ENCODE results near the gene VSTM2B. TPM values are rescaled to one million over a fixed set of nuclear protein-coding genes. Genes with fewer than 3 reads are reported as not detected.

VSTM2B gene
- total RNA-seq, 2 experiments from 2014 or later: not detected

- Histone ChIP-seq H3K9me3 (ENCODE audit: low read length) (no peaks in the 10 kb centered on the region), H3K36me3 (ENCODE audit: insufficient read depth, low read length) (no peaks in the 10 kb centered on the region), H3K27ac (ENCODE audit: low read depth, low read length, poor library complexity, severe bottlenecking) (no peak overlapping the region), H3K4me1 (ENCODE audit: insufficient read depth, low read length, poor library complexity, severe bottlenecking) (no peaks in the 10 kb centered on the region), H4K20me1 (ENCODE audit: insufficient read depth, low read length) (no peaks in the 10 kb centered on the region), H2AFZ (ENCODE audit: low read length) (no peak overlapping the region), H3K4me3 (ENCODE audit: low read depth, low read length, poor library complexity, severe bottlenecking) (no peak overlapping the region), H3K4me2 (ENCODE audit: low read length) (no peak overlapping the region), H3K79me2 (ENCODE audit: insufficient read depth, low read depth, low read length) (no peaks in the 10 kb centered on the region), H3K9me2 (ENCODE audit: insufficient read depth, low read length) (no peaks in the 10 kb centered on the region)
- ChIA-PET CTCF (ENCODE audit: unreplicated experiment) (no interaction called here), POLR2A (interaction anchor here (0.9 kb wide), 1 partner anchor 9 kb away, joined by 3 read pairs; no protein-coding TSS in a partner anchor)
- no peak for DNase-seq (ENCODE audit: low spot score)
- intact Hi-C loops (cut with micrococcal nuclease; ENCODE audit: unreplicated experiment): no loop called here
- BruUV-seq (replicated peaks): no TSS peak
- no peak for TF ChIP-seq EZH2phosphoT487 (IDR thresholded peaks at IDR 0.05; ENCODE audit: borderline replicate concordance, low read depth, low read length)
These were observed 33.9 kb downstream of the VSTM2B start for GRCh38 chr19:29559743-29560142.

DNA sequence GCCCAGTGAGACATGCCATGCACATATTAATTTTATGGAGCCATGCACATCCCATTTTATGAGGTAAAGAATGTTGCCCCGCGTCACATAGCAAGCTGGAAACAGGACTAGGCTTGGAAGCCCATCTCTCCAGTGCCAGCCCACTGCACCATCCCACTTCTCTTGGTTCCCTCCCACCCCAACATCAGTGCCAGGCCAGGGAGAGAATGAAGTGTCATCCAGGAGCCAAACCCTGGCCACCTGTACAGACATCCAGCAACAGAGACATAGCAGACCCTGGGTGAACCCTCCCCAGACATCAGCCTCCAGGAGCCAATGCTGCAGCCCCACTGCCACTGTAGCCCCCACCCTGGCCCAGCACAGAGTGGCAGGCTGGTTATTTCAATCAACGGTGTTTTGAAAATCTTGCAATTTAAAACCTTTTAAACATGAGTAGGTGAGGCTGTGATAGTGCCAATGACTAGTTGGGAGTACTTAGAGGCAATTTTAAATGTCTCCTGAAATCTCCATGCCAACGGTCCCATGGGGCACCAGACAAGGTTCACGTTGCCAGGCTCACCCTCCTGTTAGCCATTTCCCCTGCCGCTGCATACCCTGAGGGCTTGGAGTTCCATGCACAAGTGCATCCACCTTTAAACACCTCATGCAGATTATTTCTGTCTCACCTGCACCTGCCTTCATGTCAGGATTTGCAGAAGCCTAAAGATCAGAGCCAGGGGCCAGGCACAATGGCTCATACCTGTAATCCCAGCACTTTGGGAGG lies 34.7 kb downstream of the VSTM2B start:
- H2AFZ ChIP-seq (ENCODE audit: low read length): no peak overlapping the region
- H3K4me1 ChIP-seq (ENCODE audit: insufficient read depth, low read length, poor library complexity, severe bottlenecking): no peaks in the 10 kb centered on the region
- H3K27ac ChIP-seq (ENCODE audit: low read depth, low read length, poor library complexity, severe bottlenecking): no peak overlapping the region
- no peak for DNase-seq (ENCODE audit: low spot score)
- POLR2A ChIA-PET: no interaction called here
- no peak for TF ChIP-seq EZH2phosphoT487 (IDR thresholded peaks at IDR 0.05; ENCODE audit: borderline replicate concordance, low read depth, low read length)
- TF ChIP-seq, protein P1, sequence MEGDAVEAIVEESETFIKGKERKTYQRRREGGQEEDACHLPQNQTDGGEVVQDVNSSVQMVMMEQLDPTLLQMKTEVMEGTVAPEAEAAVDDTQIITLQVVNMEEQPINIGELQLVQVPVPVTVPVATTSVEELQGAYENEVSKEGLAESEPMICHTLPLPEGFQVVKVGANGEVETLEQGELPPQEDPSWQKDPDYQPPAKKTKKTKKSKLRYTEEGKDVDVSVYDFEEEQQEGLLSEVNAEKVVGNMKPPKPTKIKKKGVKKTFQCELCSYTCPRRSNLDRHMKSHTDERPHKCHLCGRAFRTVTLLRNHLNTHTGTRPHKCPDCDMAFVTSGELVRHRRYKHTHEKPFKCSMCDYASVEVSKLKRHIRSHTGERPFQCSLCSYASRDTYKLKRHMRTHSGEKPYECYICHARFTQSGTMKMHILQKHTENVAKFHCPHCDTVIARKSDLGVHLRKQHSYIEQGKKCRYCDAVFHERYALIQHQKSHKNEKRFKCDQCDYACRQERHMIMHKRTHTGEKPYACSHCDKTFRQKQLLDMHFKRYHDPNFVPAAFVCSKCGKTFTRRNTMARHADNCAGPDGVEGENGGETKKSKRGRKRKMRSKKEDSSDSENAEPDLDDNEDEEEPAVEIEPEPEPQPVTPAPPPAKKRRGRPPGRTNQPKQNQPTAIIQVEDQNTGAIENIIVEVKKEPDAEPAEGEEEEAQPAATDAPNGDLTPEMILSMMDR (conservative IDR thresholded peaks at IDR 0.05; ENCODE audit: low read length): no peak
- no peak overlapping the region for H3K4me2 ChIP-seq (ENCODE audit: low read length)
- H4K20me1 ChIP-seq (ENCODE audit: insufficient read depth, low read length): no peaks in the 10 kb centered on the region
- CTCF ChIA-PET (ENCODE audit: unreplicated experiment): no interaction called here
- no peaks in the 10 kb centered on the region for H3K79me2 ChIP-seq (ENCODE audit: insufficient read depth, low read depth, low read length)
- BruUV-seq (replicated peaks): no TSS peak
- no peaks in the 10 kb centered on the region for H3K36me3 ChIP-seq (ENCODE audit: insufficient read depth, low read length)
- no peaks in the 10 kb centered on the region for H3K9me3 ChIP-seq (ENCODE audit: low read length)
- no peak overlapping the region for H3K4me3 ChIP-seq (ENCODE audit: low read depth, low read length, poor library complexity, severe bottlenecking)
- intact Hi-C loops (cut with micrococcal nuclease; ENCODE audit: unreplicated experiment): no loop called here
- H3K9me2 ChIP-seq (ENCODE audit: insufficient read depth, low read length): no peaks in the 10 kb centered on the region

DNA sequence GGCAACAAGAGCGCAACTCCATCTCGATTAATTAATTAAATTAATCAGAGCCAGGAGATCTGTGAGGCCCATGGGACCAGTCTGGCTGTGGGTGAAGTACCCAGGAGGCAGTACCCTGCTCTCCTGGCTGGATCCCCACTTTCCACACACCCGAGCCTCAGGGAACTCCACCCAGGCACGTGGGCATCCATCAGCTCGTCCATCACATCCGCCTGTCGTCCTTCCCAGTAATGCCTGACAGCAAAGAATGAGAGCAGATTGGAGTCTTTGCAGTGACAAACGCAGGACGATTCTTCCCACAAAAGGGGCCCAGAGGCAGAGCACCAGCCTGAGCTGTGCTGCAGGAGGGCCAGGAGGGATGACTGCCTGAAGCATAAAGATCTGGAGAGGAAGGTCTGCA lies 35.8 kb downstream of the VSTM2B start:
- Histone ChIP-seq H4K20me1 (ENCODE audit: insufficient read depth, low read length) (no peaks in the 10 kb centered on the region), H3K9me2 (ENCODE audit: insufficient read depth, low read length) (no peaks in the 10 kb centered on the region), H3K27ac (ENCODE audit: low read depth, low read length, poor library complexity, severe bottlenecking) (no peak overlapping the region), H3K4me3 (ENCODE audit: low read depth, low read length, poor library complexity, severe bottlenecking) (no peak overlapping the region), H3K9me3 (ENCODE audit: low read length) (no peaks in the 10 kb centered on the region), H3K79me2 (ENCODE audit: insufficient read depth, low read depth, low read length) (no peaks in the 10 kb centered on the region), H3K4me2 (ENCODE audit: low read length) (no peak overlapping the region), H3K4me1 (ENCODE audit: insufficient read depth, low read length, poor library complexity, severe bottlenecking) (no peaks in the 10 kb centered on the region), H2AFZ (ENCODE audit: low read length) (no peak overlapping the region), H3K36me3 (ENCODE audit: insufficient read depth, low read length) (no peaks in the 10 kb centered on the region)
- BruUV-seq (replicated peaks): no TSS peak
- intact Hi-C loops (cut with micrococcal nuclease; ENCODE audit: unreplicated experiment): no loop called here
- TF ChIP-seq, protein P1 (conservative IDR thresholded peaks at IDR 0.05; ENCODE audit: low read length): no peak
- no peak for TF ChIP-seq EZH2phosphoT487 (IDR thresholded peaks at IDR 0.05; ENCODE audit: borderline replicate concordance, low read depth, low read length)
- ChIA-PET CTCF (ENCODE audit: unreplicated experiment) (no interaction called here), POLR2A (no interaction called here)
- DNase-seq (ENCODE audit: low spot score): no peak

Data from OCI-LY7 (cell line).